ENCODE results near the gene ALDH1A2.
"Not testable (repeated sequence)": the region's sequence is repeated elsewhere in the genome, so short reads cannot be mapped to it uniquely, and the experiment has no call there.

The ALDH1A2 gene

GRCh38 chr15:58046467-58046866, 19.0 kb downstream of the ALDH1A2 start:
- no peak for DNase-seq
- in situ Hi-C loops (cut with MboI; ENCODE audit: low pct_unique_long_range_greater_than_20kb, low sequenced_read_pairs), result no loop called here

GRCh38 chr15:58045376-58045775, 20.1 kb downstream of the ALDH1A2 start:
- DNase-seq; in situ Hi-C loops (cut with MboI; ENCODE audit: low pct_unique_long_range_greater_than_20kb, low sequenced_read_pairs): not testable (repeated sequence)

- no peak for DNase-seq
- in situ Hi-C loops (cut with MboI; ENCODE audit: low pct_unique_long_range_greater_than_20kb, low sequenced_read_pairs), result no loop called here
These were observed 21.0 kb downstream of the ALDH1A2 start for GRCh38 chr15:58044551-58044950.

GRCh38 chr15:58043192-58043903, 22.2 kb downstream of the ALDH1A2 start:
- DNase-seq, result peak; percentile 36
- in situ Hi-C loops (cut with MboI; ENCODE audit: low pct_unique_long_range_greater_than_20kb, low sequenced_read_pairs), result no loop called here

GRCh38 chr15:58042006-58042405, 23.5 kb downstream of the ALDH1A2 start:
- in situ Hi-C loops (cut with MboI; ENCODE audit: low pct_unique_long_range_greater_than_20kb, low sequenced_read_pairs), result no loop called here
- DNase-seq, result no peak

GRCh38 chr15:58040150-58040549, 25.4 kb downstream of the ALDH1A2 start:
- in situ Hi-C loops (cut with MboI; ENCODE audit: low pct_unique_long_range_greater_than_20kb, low sequenced_read_pairs), result no loop called here
- DNase-seq, result no peak

- in situ Hi-C loops (cut with MboI; ENCODE audit: low pct_unique_long_range_greater_than_20kb, low sequenced_read_pairs), result no loop called here
- no peak for DNase-seq
These were observed 26.2 kb downstream of the ALDH1A2 start for GRCh38 chr15:58039079-58040035.

GRCh38 chr15:58038426-58039078, 27.0 kb downstream of the ALDH1A2 start:
- DNase-seq, result no peak
- in situ Hi-C loops (cut with MboI; ENCODE audit: low pct_unique_long_range_greater_than_20kb, low sequenced_read_pairs), result no loop called here

GRCh38 chr15:58037723-58038301, 27.7 kb downstream of the ALDH1A2 start:
- in situ Hi-C loops (cut with MboI; ENCODE audit: low pct_unique_long_range_greater_than_20kb, low sequenced_read_pairs), result no loop called here
- no peak for DNase-seq

- no peak for DNase-seq
- in situ Hi-C loops (cut with MboI; ENCODE audit: low pct_unique_long_range_greater_than_20kb, low sequenced_read_pairs), result no loop called here
These were observed 28.9 kb downstream of the ALDH1A2 start for GRCh38 chr15:58036579-58036978.

GRCh38 chr15:58028392-58028791, 37.1 kb downstream of the ALDH1A2 start:
- DNase-seq; in situ Hi-C loops (cut with MboI; ENCODE audit: low pct_unique_long_range_greater_than_20kb, low sequenced_read_pairs): not testable (repeated sequence)

GRCh38 chr15:58026552-58026951, 39.0 kb downstream of the ALDH1A2 start:
- in situ Hi-C loops (cut with MboI; ENCODE audit: low pct_unique_long_range_greater_than_20kb, low sequenced_read_pairs), result no loop called here
- DNase-seq, result no peak

GRCh38 chr15:58026051-58026450, 39.5 kb downstream of the ALDH1A2 start:
- in situ Hi-C loops (cut with MboI; ENCODE audit: low pct_unique_long_range_greater_than_20kb, low sequenced_read_pairs), result no loop called here
- peak; percentile 5 for DNase-seq

- no peak for DNase-seq
- in situ Hi-C loops (cut with MboI; ENCODE audit: low pct_unique_long_range_greater_than_20kb, low sequenced_read_pairs), result no loop called here
These were observed 43.9 kb downstream of the ALDH1A2 start for GRCh38 chr15:58021332-58022230.

GRCh38 chr15:58019503-58020376, 45.8 kb downstream of the ALDH1A2 start:
- no peak for DNase-seq
- in situ Hi-C loops (cut with MboI; ENCODE audit: low pct_unique_long_range_greater_than_20kb, low sequenced_read_pairs), result no loop called here

- in situ Hi-C loops (cut with MboI; ENCODE audit: low pct_unique_long_range_greater_than_20kb, low sequenced_read_pairs), result no loop called here
These were observed 47.6 kb downstream of the ALDH1A2 start for GRCh38 chr15:58017869-58018268.

GRCh38 chr15:58016581-58017175, 48.8 kb downstream of the ALDH1A2 start:
- no peak for DNase-seq
- in situ Hi-C loops (cut with MboI; ENCODE audit: low pct_unique_long_range_greater_than_20kb, low sequenced_read_pairs), result no loop called here

More at GRCh38 chr15:58017869-58018268, 47.6 kb downstream of the ALDH1A2 start:
- DNase-seq, result no peak
